HepG2 (cell line): ENCODE measurements around the gene OPRL1. TPM values are rescaled to one million over a fixed set of nuclear protein-coding genes. Genes with fewer than 3 reads are reported as not detected.

Source experiments
- ATAC-seq: fragments of 200-7000 bp; cut with Tn5 transposase; 3 replicates; pipeline ENCODE4 v1.9.1; 2020; ENCODE audit warnings: mild to moderate bottlenecking, moderate library complexity
- BruUV-seq: library from RNA; stranded (reverse); fragments of 400-500 nt; replicated peaks from 2 replicates; lab custom pipeline; 2021; lab: Mats Ljungman, UMichigan
- CTCF ChIA-PET: fragments of 300-600 bp; formaldehyde crosslinking; extraction: SDS; loops from one replicate; lab custom pipeline; 2021; ENCODE audit warnings: low total read pairs, inconsistent platforms, low intra/inter-chr PET ratio; lab: Yijun Ruan, JAX
- POLR2A ChIA-PET: fragments of 350-600 bp; sonication (Branson Sonifier 250); formaldehyde crosslinking; loops from one replicate; lab custom pipeline; 2020; ENCODE audit warnings: antibody characterized with exemption, inconsistent platforms; lab: Yijun Ruan, JAX
- DNase-seq: peaks from one replicate; pipeline ENCODE4 v3.0.0-alpha.2; 2015; ENCODE audit warnings: low spot score
- FAIRE-seq: peaks from 3 replicates; lab custom pipeline; 2011; peaks lifted over from hg19 to GRCh38; lab: Jason Lieb, UNC
- H2AFZ ChIP-seq: one replicate; pipeline ENCODE4 v1.6.1; 2011; ENCODE audit warnings: low read length, inconsistent platforms
- H3K27ac ChIP-seq: fragments of 300-600 bp; 3 replicates; pipeline ENCODE4 v1.8.0; 2011; ENCODE audit warnings: mixed run types, mild to moderate bottlenecking, mixed read lengths, low read length, inconsistent platforms; ENCODE audit not compliant: insufficient read depth; ENCODE audit errors: extremely low read length
- H3K27me3 ChIP-seq, 2 experiments: fragments of 200-600 bp in 1 of 2; 2 replicates in 1 of 2; 3 replicates in 1 of 2; pipeline versions ENCODE4 v1.6.0 to v1.8.0; 2011; ENCODE audit warnings: low read length in 2 of 2, mild to moderate bottlenecking in 2 of 2, moderate library complexity in 2 of 2, inconsistent platforms in 1 of 2; ENCODE audit not compliant: insufficient read depth in 2 of 2, control insufficient read depth in 1 of 2
- H3K36me3 ChIP-seq, 2 experiments: fragments of 200-600 bp in 1 of 2; replicated peaks in 1 of 2; 2 replicates in 1 of 2; 3 replicates in 1 of 2; pipeline versions ENCODE4 v1.5.1 to v1.8.0; 2011; ENCODE audit warnings: low read length in 2 of 2, inconsistent platforms in 1 of 2; ENCODE audit not compliant: insufficient read depth in 2 of 2, control insufficient read depth in 1 of 2
- H3K4me1 ChIP-seq: 2 replicates; pipeline ENCODE4 v1.5.1; 2012; ENCODE audit warnings: low read length, inconsistent platforms; ENCODE audit not compliant: insufficient read depth
- H3K4me2 ChIP-seq: 2 replicates; pipeline ENCODE4 v1.6.0; 2011; ENCODE audit warnings: low read depth, low read length, inconsistent platforms
- H3K4me3 ChIP-seq, 3 experiments: fragments of 200-600 bp in 1 of 3; sonication (generic), shearing (Covaris generic) in 1 of 3; replicated peaks in 1 of 3; 2 replicates each; pipeline ENCODE4 v1.5.1; 2011 to 2016; ENCODE audit warnings: low read length in 3 of 3, inconsistent platforms in 2 of 3, low read depth in 2 of 3, mild to moderate bottlenecking in 2 of 3, control low read depth in 1 of 3, mixed read lengths in 1 of 3; ENCODE audit not compliant: insufficient read depth in 1 of 3
- H3K79me2 ChIP-seq: one replicate; pipeline ENCODE4 v1.6.1; 2011; ENCODE audit warnings: low read length, inconsistent platforms; ENCODE audit not compliant: insufficient read depth
- H3K9ac ChIP-seq: 2 replicates; pipeline ENCODE4 v1.6.0; 2011; ENCODE audit warnings: mild to moderate bottlenecking, low read depth, low read length, inconsistent platforms; ENCODE audit not compliant: insufficient read depth
- H3K9me3 ChIP-seq: 2 replicates; pipeline ENCODE4 v1.5.1; 2012; ENCODE audit warnings: mild to moderate bottlenecking, low read length
- H4K20me1 ChIP-seq: 2 replicates; pipeline ENCODE4 v1.6.0; 2011; ENCODE audit warnings: inconsistent platforms, mild to moderate bottlenecking, low read length, moderate library complexity; ENCODE audit not compliant: insufficient read depth
- AGO2 ChIP-seq: fragments of 200-400 bp; formaldehyde crosslinking; optimal IDR thresholded peaks from 2 replicates; pipeline ENCODE3; 2017; ENCODE audit warnings: mild to moderate bottlenecking, low read depth, low read length, moderate library complexity
- ATF4 ChIP-seq, 2 experiments: fragments of 450-650 bp in 1 of 2; sonication (generic) in 1 of 2; formaldehyde crosslinking; IDR thresholded peaks; 2 replicates each; pipeline versions ENCODE4 v1.5.0 to v1.8.0; 2020 to 2022; ENCODE audit warnings: mild to moderate bottlenecking in 1 of 2, missing genetic modification reagents in 1 of 2
- E2F5 ChIP-seq: sonication (generic); formaldehyde crosslinking; conservative IDR thresholded peaks from 2 replicates; pipeline ENCODE4 v1.4.0; 2020; ENCODE audit warnings: missing genetic modification reagents
- ELK4 ChIP-seq: sonication (generic); formaldehyde crosslinking; IDR thresholded peaks from 2 replicates; pipeline ENCODE4 v1.9.0; 2021; ENCODE audit warnings: missing genetic modification reagents, borderline replicate concordance
- GABPA ChIP-seq, 2 experiments: IDR thresholded peaks; 2 replicates each; pipeline ENCODE4 v1.6.1; 2011 to 2016; ENCODE audit warnings: low read depth in 2 of 2, low read length in 1 of 2, missing biosample characterization in 1 of 2, missing genetic modification characterization in 1 of 2
- HOXA3 ChIP-seq: sonication (generic); formaldehyde crosslinking; IDR thresholded peaks from 2 replicates; pipeline ENCODE4 v1.5.0; 2020; ENCODE audit warnings: missing genetic modification reagents
- KDM3A ChIP-seq: IDR thresholded peaks from 2 replicates; pipeline ENCODE4 v1.6.1; 2018; ENCODE audit warnings: low read depth, missing compliant biosample characterization
- PHF5A ChIP-seq: IDR thresholded peaks from one replicate; pipeline ENCODE4 v1.6.1; 2018; ENCODE audit warnings: low read depth, missing genetic modification reagents; ENCODE audit not compliant: unreplicated experiment
- POLR2A ChIP-seq, 2 experiments: IDR thresholded peaks; 2 replicates each; pipeline ENCODE4 v1.6.1; 2011; ENCODE audit warnings: low read depth in 2 of 2, low read length in 2 of 2, mild to moderate bottlenecking in 1 of 2, moderate library complexity in 1 of 2; ENCODE audit not compliant: insufficient read depth in 1 of 2
- POLR2AphosphoS5 ChIP-seq: IDR thresholded peaks from 2 replicates; pipeline ENCODE4 v1.6.1; 2012; ENCODE audit warnings: low read depth, low read length
- RAD51 ChIP-seq: fragments of 450-650 bp; IDR thresholded peaks from 2 replicates; pipeline ENCODE4 v1.6.1; 2016; ENCODE audit warnings: borderline replicate concordance
- RBM22 ChIP-seq: fragments of 200-400 bp; formaldehyde crosslinking; optimal IDR thresholded peaks from 2 replicates; pipeline ENCODE3; 2017; ENCODE audit warnings: mild to moderate bottlenecking, low read length, moderate library complexity
- ZBTB2 ChIP-seq: sonication (generic); formaldehyde crosslinking; IDR thresholded peaks from 2 replicates; pipeline ENCODE4 v1.8.0; 2022; ENCODE audit warnings: low read depth, missing genetic modification reagents
- ZBTB33 ChIP-seq: sonication (generic); formaldehyde crosslinking; IDR thresholded peaks from 2 replicates; pipeline ENCODE4 v1.4.0; 2020; ENCODE audit warnings: missing genetic modification reagents
- ZNF501 ChIP-seq: sonication (generic); formaldehyde crosslinking; IDR thresholded peaks from 2 replicates; pipeline ENCODE4 v1.5.1; 2020; ENCODE audit warnings: mild to moderate bottlenecking, moderate library complexity, missing genetic modification reagents
- ZNF83 ChIP-seq: sonication (generic); formaldehyde crosslinking; IDR thresholded peaks from 2 replicates; pipeline ENCODE4 v1.4.0; 2020; ENCODE audit warnings: missing genetic modification reagents, mild to moderate bottlenecking, borderline replicate concordance
- ZSCAN12 ChIP-seq: sonication (generic); formaldehyde crosslinking; IDR thresholded peaks from 2 replicates; pipeline ENCODE4 v1.9.0; 2021; ENCODE audit warnings: mild to moderate bottlenecking, missing genetic modification reagents
- WGBS: methylation state at CpG from one replicate; pipeline ENCODE4 v1.1.6; 2017; ENCODE audit warnings: low lambda C conversion rate; 5-methylcytosine and 5-hydroxymethylcytosine counted together
- in situ Hi-C: cut with HindIII; loops from 2 replicates; pipeline ENCODE4 v1.10.0; 2017; ENCODE audit warnings: low pct_unique_long_range_greater_than_20kb; ENCODE audit not compliant: extremely low pct_ligation_motif_present
- intact Hi-C: fragments of 100-400 bp; cut with micrococcal nuclease; formaldehyde crosslinking; loops from one replicate; pipeline ENCODE4 v1.10.0; 2022; ENCODE audit not compliant: unreplicated experiment
- polyA plus RNA-seq, 8 experiments: library from polyadenylated mRNA; depleted of rRNA in 3 of 8; stranded (reverse) in 7 of 8; unstranded in 1 of 8; fragments of >200 nt; fragmentation: Illumina TruSeq in 4 of 8; extraction: Trizol in 4 of 8; gene quantifications; 2 replicates each; pipeline versions ENCODE4 v1.2.1 to v1.2.3, GENCODE V29; 2011 to 2016; ENCODE audit warnings: low read depth in 4 of 8, missing spikeins in 1 of 8, mixed read lengths in 1 of 8; ENCODE audit not compliant: insufficient read depth in 1 of 8
- total RNA-seq, 5 experiments: library from RNA; depleted of rRNA; stranded (reverse); fragments of >200 nt; fragmentation: Illumina TruSeq; extraction: Trizol; gene quantifications; 2 replicates each; pipeline ENCODE4 v1.2.3, GENCODE V29; 2016; ENCODE audit warnings: low read depth in 1 of 5

Gene OPRL1
- total and polyA plus RNA-seq, 2 of the 13 experiments (the other 11 are each of a cell fraction or from before 2014, with no cell fraction given), result 0.35 to 0.71 TPM

- Histone ChIP-seq H3K4me2 (peak overlapping the region; percentile 92), H2AFZ (no peak overlapping the region), H3K27me3 (no peaks in the 10 kb centered on the region), H3K4me3 (peak overlapping the region; percentile 57 to 84 (median 71)), H3K4me1 (peaks cover 63% of the 10 kb centered on the region), H3K79me2 (peaks cover 18% of the 10 kb centered on the region), H3K27ac (peak overlapping the region; percentile 82), H3K9ac (peak overlapping the region; percentile 82), H4K20me1 (no peaks in the 10 kb centered on the region), H3K36me3 (peaks cover 10 to 12% of the 10 kb centered on the region in 2 experiments; a peak in 3 of 5 replicates), H3K9me3 (no peaks in the 10 kb centered on the region)
- intact Hi-C loops (loop anchor here (2.0 kb wide), 1 partner anchor 19 kb away; no protein-coding TSS in a partner anchor), in situ Hi-C loops (no loop called here)
- WGBS, result 85% methylated on average over 34 of the region's 36 CpGs
- no peak for ATAC-seq
- BruUV-seq, result no TSS peak
- no peak for FAIRE-seq
- POLR2A ChIA-PET, result interaction anchor here (1.3 to 10.1 kb wide), 7 partner anchors 9 to 379 kb away, joined by 5 to 252 read pairs (median 32); partner anchors contain the start of genes PRPF6, RTEL1, SAMD10 and SOX18
- DNase-seq, result no peak
- CTCF ChIA-PET, result no interaction called here
- TF ChIP-seq ZBTB33 (CRISPR knock-in tag) (peak; percentile 48; the same call in 1 of the 2 replicates), ZNF83 (CRISPR knock-in tag) (no peak), POLR2AphosphoS5 (peak; percentile 74), HOXA3 (CRISPR knock-in tag) (0 out of 2 replicates have a peak, but pooled peaks have one; percentile 14), ATF4 (CRISPR knock-in tag; IDR thresholded peaks at IDR 0.05) (no peak), PHF5A (CRISPR knock-in tag) (no peak), ZBTB2 (0 out of 2 replicates have a peak, but pooled peaks have one; percentile 11), KDM3A (CRISPR knock-in tag) (0 out of 2 replicates have a peak, but pooled peaks have one; percentile 4), E2F5 (CRISPR knock-in tag) (no peak), GABPA (IDR thresholded peaks at IDR 0.05; ENCODE audit: low read depth, low read length) (no peak), GABPA (CRISPR knock-in tag; IDR thresholded peaks at IDR 0.05; ENCODE audit: low read depth) (no peak), RBM22 (peak; percentile 11), AGO2 (peak; percentile 75), ELK4 (CRISPR knock-in tag) (no peak), POLR2A (IDR thresholded peaks at IDR 0.05; ENCODE audit: insufficient read depth in 1 of 2, low read depth in 2 of 2, low read length in 2 of 2) (peak in 1 of 2 experiments; percentile 57; a peak in 2 of 4 replicates), ZNF501 (no peak), RAD51 (no peak), ZSCAN12 (CRISPR knock-in tag) (no peak)
These were observed 42.2 kb upstream of the OPRL1 start for GRCh38 chr20:64037498-64038213.
